Testis (tissue), 2 donors: Measurements from ENCODE around the gene MYBPC2.

ENCODE experiments used
- CTCF ChIP-seq, 3 experiments: fragments of 450-650 bp in 2 of 3; fragments of 200-600 bp in 1 of 3; sonication (generic) in 1 of 3; IDR thresholded peaks; one replicate each; pipeline ENCODE4 v1.5.1; 2016 to 2019; ENCODE audit warnings: antibody characterized with exemption in 3 of 3, mild to moderate bottlenecking in 2 of 3, moderate library complexity in 1 of 3
- POLR2A ChIP-seq: fragments of 450-650 bp; IDR thresholded peaks from one replicate; pipeline ENCODE4 v1.6.1; 2017; ENCODE audit warnings: antibody characterized with exemption, mild to moderate bottlenecking, moderate library complexity

DNA sequence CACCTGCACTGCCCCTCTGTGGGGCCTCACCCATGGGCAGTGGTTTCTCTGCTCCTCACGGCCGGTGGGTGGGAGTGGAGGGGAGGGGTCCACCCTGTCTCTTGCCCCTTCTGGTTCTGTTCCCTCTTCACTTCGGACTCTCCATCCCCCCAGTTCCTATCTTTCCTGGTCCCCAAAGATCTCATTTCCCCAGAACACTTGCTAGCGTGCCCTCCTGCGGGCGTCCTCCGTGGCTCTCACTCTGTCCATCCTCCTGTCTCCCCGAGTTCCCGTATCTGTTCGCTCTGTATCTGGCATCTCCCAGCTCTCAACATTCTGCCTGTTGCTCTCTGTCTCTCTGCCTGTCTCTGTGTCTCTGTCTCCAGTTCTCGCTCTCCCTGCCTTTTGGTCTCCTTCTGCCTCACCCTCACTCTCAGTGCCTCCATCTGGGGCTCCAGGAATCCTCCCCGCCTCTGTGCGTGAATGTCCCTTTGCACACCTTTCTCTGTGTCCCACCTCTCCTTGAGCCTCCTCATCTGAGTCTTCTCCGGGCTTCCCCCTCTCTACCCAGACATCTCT, 13.6 kb upstream of the MYBPC2 start:
- TF ChIP-seq CTCF (IDR thresholded peaks at IDR 0.05) (no peak), POLR2A (no peak)
